Measurements from ENCODE around the gene COMTD1. TPM values are rescaled to one million over a fixed set of nuclear protein-coding genes. Genes with fewer than 3 reads are reported as not detected.
A peak's percentile ranks its signal among the peaks of the same experiment; 100 is the strongest.

Gene COMTD1
- total and polyA plus RNA-seq, 2 of the 13 experiments (the other 11 are each of a cell fraction or from before 2014, with no cell fraction given): 11.8 to 18.4 TPM

GRCh38 chr10:75210282-75211006, 25.3 kb downstream of the COMTD1 start, which contains the start of gene VDAC2 (continued):
- TF ChIP-seq HMGXB4 (CRISPR knock-in tag; IDR thresholded peaks at IDR 0.05; ENCODE audit: borderline replicate concordance in 1 of 2, low read depth in 1 of 2): peak; percentile 86 to 94; a peak in 3 of 4 replicates
- TF ChIP-seq MEF2D (CRISPR knock-in tag; IDR thresholded peaks at IDR 0.05): peak; percentile 55; the same call in 1 of the 2 replicates
- no peak for TF ChIP-seq FOSL1 (CRISPR knock-in tag; IDR thresholded peaks at IDR 0.05; ENCODE audit: borderline replicate concordance)
- 0 out of 2 replicates have a peak, but pooled peaks have one; percentile 71 for TF ChIP-seq ETS1 (CRISPR knock-in tag; IDR thresholded peaks at IDR 0.05)
- no peak for TF ChIP-seq FLYWCH1 (CRISPR knock-in tag; IDR thresholded peaks at IDR 0.05)
- TF ChIP-seq ZBTB43 (CRISPR knock-in tag; conservative IDR thresholded peaks at IDR 0.05): no peak
- no peak for TF ChIP-seq SYNCRIP (IDR thresholded peaks at IDR 0.05; ENCODE audit: insufficient read depth, low read depth, low read length)
- TF ChIP-seq NFYB (CRISPR knock-in tag; IDR thresholded peaks at IDR 0.05): no peak
- TF ChIP-seq FOXC1 (CRISPR knock-in tag; IDR thresholded peaks at IDR 0.05; ENCODE audit: borderline replicate concordance): 0 out of 2 replicates have a peak, but pooled peaks have one; percentile 16
- peak; percentile 86 for TF ChIP-seq TAF1 (CRISPR knock-in tag; IDR thresholded peaks at IDR 0.05)
- TF ChIP-seq ZNF180 (CRISPR knock-in tag; IDR thresholded peaks at IDR 0.05; ENCODE audit: borderline replicate concordance, low read depth): no peak
- TF ChIP-seq ARID2 (CRISPR knock-in tag; IDR thresholded peaks at IDR 0.05; ENCODE audit: borderline replicate concordance): 0 out of 2 replicates have a peak, but pooled peaks have one; percentile 82
- TF ChIP-seq ZNF225 (CRISPR knock-in tag; IDR thresholded peaks at IDR 0.05): peak; percentile 92
- TF ChIP-seq ZNF574 (CRISPR knock-in tag; IDR thresholded peaks at IDR 0.05): peak; percentile 68
- no peak for TF ChIP-seq EED (CRISPR knock-in tag; IDR thresholded peaks at IDR 0.05)
- no peak for TF ChIP-seq THAP7 (CRISPR knock-in tag; IDR thresholded peaks at IDR 0.05)
- TF ChIP-seq ZNF235 (CRISPR knock-in tag; IDR thresholded peaks at IDR 0.05; ENCODE audit: borderline replicate concordance): 0 out of 2 replicates have a peak, but pooled peaks have one; percentile 39
- no peak for TF ChIP-seq RFX3 (CRISPR knock-in tag; IDR thresholded peaks at IDR 0.05)
- TF ChIP-seq DR1 (CRISPR knock-in tag; IDR thresholded peaks at IDR 0.05): peak; percentile 72
